Stimulated activated CD8-positive, alpha-beta memory T cell treated with anti-CD3 and anti-CD28 coated beads, Interleukin-12 subunit alpha, Interleukin-12 subunit beta, amount 100 ng/mL, for 24 hours (primary cell): ENCODE data around the gene TPD52L1.

Experiments used
- DNase-seq: peaks from one replicate; pipeline ENCODE4 v3.0.0-alpha.2; 2020; ENCODE audit errors: extremely low read depth

The TPD52L1 gene

GRCh38 chr6:125236536-125237327 lies 83.2 kb downstream of the TPD52L1 start:
- no peak for DNase-seq

DNA sequence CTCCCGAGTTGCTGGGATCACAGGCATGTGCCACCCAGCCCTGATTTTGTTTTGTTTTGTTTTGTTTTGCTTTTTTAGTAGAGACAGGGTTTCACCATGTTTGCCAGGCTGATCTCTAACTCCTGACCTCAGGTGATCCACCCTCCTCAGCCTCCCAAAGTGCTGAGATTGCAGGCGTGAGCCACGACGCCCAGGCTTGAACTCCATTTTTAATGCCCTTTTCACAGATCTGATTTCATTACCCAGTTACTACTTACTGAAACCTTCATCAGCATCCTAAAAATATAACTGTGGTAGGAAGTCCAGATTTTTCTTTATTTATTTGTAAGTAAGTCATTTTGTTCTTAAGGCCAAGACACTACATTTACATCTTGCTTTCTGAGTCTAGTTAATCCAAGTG lies 84.2 kb downstream of the TPD52L1 start:
- no peak for DNase-seq

DNA sequence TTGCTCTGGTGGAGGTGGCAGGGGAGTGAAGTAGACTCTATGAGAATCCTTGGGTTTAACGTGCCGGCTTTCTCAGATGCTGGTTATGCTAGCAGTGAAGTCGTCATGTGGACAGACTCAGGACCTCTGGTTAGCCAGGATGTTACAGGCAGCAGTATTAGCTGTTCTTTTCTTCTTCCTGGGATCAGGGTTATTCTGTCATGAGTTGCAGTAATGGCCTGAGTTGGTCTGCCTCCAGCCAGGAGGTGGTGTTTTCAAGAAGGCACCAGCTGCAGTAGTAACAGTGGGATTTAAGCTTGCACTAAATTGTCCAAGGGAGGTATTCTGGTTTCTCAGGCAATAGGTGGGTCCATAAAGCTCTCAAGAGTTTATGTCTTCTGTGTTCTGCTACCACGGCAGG lies 91.5 kb downstream of the TPD52L1 start:
- no peak for DNase-seq

GRCh38 chr6:125245523-125246264 lies 92.1 kb downstream of the TPD52L1 start:
- no peak for DNase-seq

DNA sequence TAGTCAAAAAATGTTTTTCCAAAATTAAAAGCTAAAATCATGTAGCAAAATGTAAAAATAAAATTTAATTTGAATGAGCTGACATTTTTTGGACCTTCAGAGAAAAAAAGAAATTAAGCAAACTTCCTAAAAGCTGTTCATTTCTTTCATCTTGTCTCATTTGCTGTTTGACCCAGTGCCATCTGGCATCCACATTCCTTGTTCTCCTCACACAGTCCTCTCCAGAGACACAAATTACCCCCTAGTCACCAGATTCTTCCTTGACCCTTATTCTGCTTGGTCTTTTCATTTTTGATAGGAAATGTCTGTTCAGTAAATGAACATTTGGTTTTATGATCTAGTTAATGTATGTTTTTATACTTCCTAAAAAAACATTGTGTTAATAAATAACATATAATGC lies 93.0 kb downstream of the TPD52L1 start:
- no peak for DNase-seq

GRCh38 chr6:125248136-125248535 lies 94.6 kb downstream of the TPD52L1 start:
- DNase-seq, result no peak

DNA sequence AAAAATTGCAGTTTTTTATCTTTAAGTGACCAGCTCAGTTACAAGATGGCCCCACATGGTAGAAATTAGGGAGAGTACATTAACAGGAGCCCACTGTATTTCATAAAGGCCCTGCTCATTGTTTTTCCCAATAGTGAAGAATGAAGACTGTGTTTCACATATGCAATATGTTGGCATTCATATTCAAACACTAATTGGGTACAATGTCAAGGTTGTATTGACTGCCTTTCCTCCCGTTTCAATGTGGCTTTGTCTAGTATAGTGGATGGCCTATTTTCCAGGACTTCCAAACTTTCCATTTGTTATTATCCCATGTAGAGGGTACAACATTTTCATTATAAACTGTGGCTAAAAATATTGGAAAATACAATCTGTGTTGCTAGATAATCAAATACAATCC lies 96.9 kb downstream of the TPD52L1 start:
- DNase-seq, result no peak

DNA sequence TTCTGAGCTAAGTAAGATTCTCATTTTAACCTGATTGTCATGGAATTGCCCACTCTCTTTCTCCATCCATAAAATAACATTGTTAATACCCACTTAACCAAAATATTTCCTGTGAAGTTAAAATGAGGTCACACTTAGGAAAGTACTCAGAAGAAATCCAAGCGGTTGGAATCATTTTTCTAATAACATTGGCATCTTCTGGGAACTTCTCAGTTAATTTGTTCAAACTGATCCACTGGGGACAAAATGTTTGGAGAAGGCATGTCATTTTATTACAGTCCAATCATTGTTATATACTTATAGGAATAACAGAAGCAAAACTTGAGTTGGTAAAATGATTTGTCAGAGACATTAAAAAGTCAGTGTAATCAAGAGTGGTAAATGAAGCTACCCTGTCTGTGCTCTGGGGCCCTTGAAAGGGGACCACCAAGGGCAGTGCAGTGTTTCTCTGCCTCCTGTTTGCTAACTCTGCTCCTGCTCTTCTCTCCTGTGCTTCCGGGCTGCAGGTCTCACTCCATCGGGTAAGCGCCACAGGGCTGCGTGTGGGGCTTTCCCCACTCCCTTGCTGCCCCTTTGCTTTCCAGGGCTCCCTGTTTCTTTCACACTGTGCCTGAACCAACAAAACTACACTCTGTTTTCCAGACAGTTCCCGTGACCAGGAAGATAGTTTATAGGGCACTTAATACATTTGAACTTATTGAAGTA lies 98.1 kb downstream of the TPD52L1 start:
- no peak for DNase-seq

DNA sequence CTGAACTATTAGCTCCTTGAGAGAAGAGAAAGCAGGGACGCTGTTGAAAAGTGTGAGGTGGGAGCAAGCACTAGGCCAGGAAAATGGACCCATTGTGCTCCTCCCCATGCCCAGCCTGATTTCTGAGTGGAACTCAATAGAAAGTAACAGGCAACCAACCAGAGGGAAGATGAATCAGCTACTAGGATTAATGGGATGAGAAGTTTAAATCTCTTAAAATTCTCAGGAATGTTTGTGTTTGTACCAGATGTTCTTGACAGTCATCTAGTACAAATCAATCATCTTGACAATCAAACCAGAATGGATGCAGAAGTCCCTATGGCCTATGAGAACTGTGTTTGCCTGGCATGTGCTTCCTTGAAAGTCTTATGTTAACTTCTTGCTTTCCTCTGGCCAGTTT lies 99.3 kb downstream of the TPD52L1 start:
- DNase-seq, result no peak

DNA sequence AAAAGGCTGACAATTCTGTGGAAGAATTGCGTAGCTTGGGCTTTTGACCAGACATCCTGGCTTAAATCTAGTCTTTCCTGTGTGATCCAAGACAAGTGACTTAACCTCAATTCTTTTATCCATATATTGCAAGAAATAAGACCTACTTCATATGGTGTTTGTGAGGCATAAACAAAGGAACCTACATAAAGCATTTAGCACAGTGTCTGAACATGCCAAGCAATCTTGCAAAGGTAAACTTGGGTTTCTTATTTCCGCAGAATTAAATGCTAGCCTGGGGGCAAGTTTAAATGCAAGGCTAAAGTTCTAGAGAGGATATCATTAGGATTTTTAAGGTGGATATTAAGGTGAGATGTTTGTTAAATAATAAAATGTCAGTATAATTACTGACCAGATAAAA lies 100.3 kb downstream of the TPD52L1 start:
- DNase-seq, result no peak

DNA sequence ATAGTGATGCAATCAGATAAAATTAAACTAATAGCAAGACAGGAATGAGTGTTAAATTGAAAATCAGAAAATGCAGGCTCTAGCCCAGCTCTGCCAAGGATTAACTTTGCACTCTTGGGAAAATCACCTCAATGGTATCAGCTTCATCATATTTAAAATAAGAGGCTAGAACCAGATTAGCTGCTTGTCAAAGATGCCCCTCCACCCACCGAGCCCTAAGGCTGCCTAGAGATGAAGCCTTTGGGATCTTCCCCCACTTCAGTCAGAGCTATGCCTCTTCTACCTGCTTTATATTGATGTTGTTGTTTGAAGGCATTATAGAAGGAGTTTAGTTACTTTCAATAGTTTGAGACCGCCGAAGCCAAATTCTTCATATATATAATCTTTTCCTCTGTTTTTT lies 100.7 kb downstream of the TPD52L1 start:
- DNase-seq, result no peak

DNA sequence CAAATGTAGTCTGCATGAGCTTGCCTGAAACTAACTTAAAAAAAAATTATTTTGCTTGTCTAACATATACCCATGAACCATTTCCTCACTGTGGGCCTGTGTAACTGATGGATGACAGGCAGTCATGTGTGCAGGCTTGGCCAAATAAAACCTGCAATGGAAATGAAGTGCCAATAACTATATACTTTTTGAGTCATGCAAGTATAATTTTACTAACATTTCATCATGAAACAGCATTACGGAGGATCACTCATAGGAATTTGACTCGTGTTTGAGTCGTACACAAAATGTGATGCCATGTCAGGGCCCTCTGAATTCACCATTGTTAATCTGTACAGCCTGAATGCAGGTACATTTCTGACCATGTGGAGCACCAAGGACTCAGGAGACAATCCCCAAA lies 101.6 kb downstream of the TPD52L1 start:
- no peak for DNase-seq

GRCh38 chr6:125257351-125257750 lies 103.8 kb downstream of the TPD52L1 start:
- no peak for DNase-seq

- DNase-seq, result no peak
Measured at GRCh38 chr6:125258651-125259353, 105.2 kb downstream of the TPD52L1 start.

- no peak for DNase-seq
Measured at GRCh38 chr6:125259354-125259736, 105.8 kb downstream of the TPD52L1 start.

GRCh38 chr6:125262016-125263013 lies 108.7 kb downstream of the TPD52L1 start:
- no peak for DNase-seq

- no peak for DNase-seq
Measured at GRCh38 chr6:125264476-125264875, 110.9 kb downstream of the TPD52L1 start.

- no peak for DNase-seq
Measured at GRCh38 chr6:125267806-125268523, 114.4 kb downstream of the TPD52L1 start.

DNA sequence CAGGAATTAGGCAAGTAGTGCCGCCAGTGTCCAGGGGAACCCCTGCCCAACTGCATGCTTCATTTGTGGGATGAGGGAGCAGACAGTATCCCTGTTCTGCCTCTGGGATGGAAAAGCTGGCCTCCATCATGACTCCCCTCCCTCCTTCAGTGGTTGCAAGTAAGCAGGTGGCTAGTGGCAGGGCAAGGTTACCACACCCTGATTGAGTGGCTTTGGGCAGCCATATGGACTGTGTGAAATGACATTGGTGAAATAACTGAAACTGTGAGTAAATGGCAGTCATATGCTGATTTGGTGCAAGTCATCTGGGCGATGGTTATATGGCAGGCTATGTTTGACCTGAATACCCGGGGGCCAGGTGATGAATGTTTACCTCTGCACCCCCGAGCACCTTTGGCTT lies 115.2 kb downstream of the TPD52L1 start:
- no peak for DNase-seq

GRCh38 chr6:125269328-125269985 lies 115.9 kb downstream of the TPD52L1 start:
- DNase-seq, result no peak
